ENCODE measurements around the gene MESP2. TPM values are rescaled to one million over a fixed set of nuclear protein-coding genes. Genes with fewer than 3 reads are reported as not detected.
A peak's percentile ranks its signal among the peaks of the same experiment; 100 is the strongest.

The MESP2 gene
- total and polyA plus RNA-seq, 9 of the 15 experiments (the other 6 are each of a cell fraction or from before 2014, with no cell fraction given), result 0.08 to 0.82 (median 0.37) TPM

- BruUV-seq (replicated peaks), result no TSS peak
Observed at GRCh38 chr15:89799918-89800498, 23.9 kb downstream of the MESP2 start.

More at GRCh38 chr15:89799918-89800498, 23.9 kb downstream of the MESP2 start:
- POLR2A ChIA-PET, result interaction anchor here (1.6 kb wide), 1 partner anchor 17 kb away, joined by 5 read pairs; no protein-coding TSS in a partner anchor
- Histone ChIP-seq H3K27me3 (ENCODE audit: control insufficient read depth in 2 of 2, insufficient read depth in 2 of 2, low read length in 2 of 2) (peaks cover 0 to 7% of the 10 kb centered on the region in 2 experiments; a peak in 1 of 5 replicates), H3K79me2 (ENCODE audit: control insufficient read depth, insufficient read depth, low read length) (no peaks in the 10 kb centered on the region), H3K9me3 (replicated peaks; ENCODE audit: control insufficient read depth, insufficient read depth, low read depth, low read length) (no peaks in the 10 kb centered on the region), H3K4me3 (no peak overlapping the region), H3K9me1 (ENCODE audit: control insufficient read depth, insufficient read depth, low read length) (no peaks in the 10 kb centered on the region), H3K4me1 (replicated peaks in 1 of 2; ENCODE audit: control insufficient read depth in 2 of 2, insufficient read depth in 2 of 2, low read length in 2 of 2) (peaks cover 0 to 31% of the 10 kb centered on the region in 2 experiments; a peak in 3 of 5 replicates), H3K9ac (ENCODE audit: insufficient read depth in 1 of 2, low read depth in 2 of 2, low read length in 2 of 2) (peak overlapping the region in 1 of 2 experiments; percentile 45; a peak in 1 of 4 replicates), H2AFZ (ENCODE audit: low read depth, low read length) (no peak overlapping the region), H3K36me3 (ENCODE audit: control insufficient read depth, insufficient read depth, low read length) (no peaks in the 10 kb centered on the region), H3K27ac (ENCODE audit: extremely low read depth, low read depth, low read length) (no peak overlapping the region), H3K4me2 (ENCODE audit: insufficient read depth, low read length) (no peak overlapping the region), H4K20me1 (replicated peaks; ENCODE audit: control insufficient read depth, insufficient read depth, low read length) (peaks cover 2% of the 10 kb centered on the region; the same call in 1 of the 2 replicates)
- DNase-seq (ENCODE audit: extremely low read depth in 1 of 4, low spot score in 3 of 4) (no peak), ATAC-seq (no peak), FAIRE-seq (no peak)
- intact Hi-C loops (cut with micrococcal nuclease), result no loop called here
- 54% methylated on average over 2 of the region's 2 CpGs for WGBS (ENCODE audit: insufficient coverage, low coverage, missing lambda C conversion rate)
- in situ Hi-C loops (cut with MboI), result no loop called here
- peak; percentile 97 for TF ChIP-seq ZFP36 (IDR thresholded peaks at IDR 0.05; ENCODE audit: low read depth, low read length, partially characterized antibody)
- TF ChIP-seq SMARCA5 (IDR thresholded peaks at IDR 0.05), result peak; percentile 91
- no peak for TF ChIP-seq NR2C1 (IDR thresholded peaks at IDR 0.05)
- no peak for TF ChIP-seq NR2C1 (tag; IDR thresholded peaks at IDR 0.05)
- peak; percentile 72 for TF ChIP-seq BCOR (IDR thresholded peaks at IDR 0.05)
- TF ChIP-seq, protein P1, sequence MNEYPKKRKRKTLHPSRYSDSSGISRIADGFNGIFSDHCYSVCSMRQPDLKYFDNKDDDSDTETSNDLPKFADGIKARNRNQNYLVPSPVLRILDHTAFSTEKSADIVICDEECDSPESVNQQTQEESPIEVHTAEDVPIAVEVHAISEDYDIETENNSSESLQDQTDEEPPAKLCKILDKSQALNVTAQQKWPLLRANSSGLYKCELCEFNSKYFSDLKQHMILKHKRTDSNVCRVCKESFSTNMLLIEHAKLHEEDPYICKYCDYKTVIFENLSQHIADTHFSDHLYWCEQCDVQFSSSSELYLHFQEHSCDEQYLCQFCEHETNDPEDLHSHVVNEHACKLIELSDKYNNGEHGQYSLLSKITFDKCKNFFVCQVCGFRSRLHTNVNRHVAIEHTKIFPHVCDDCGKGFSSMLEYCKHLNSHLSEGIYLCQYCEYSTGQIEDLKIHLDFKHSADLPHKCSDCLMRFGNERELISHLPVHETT (CRISPR knock-in tag; conservative IDR thresholded peaks at IDR 0.05 in 1 of 2, IDR thresholded peaks at IDR 0.05 in 1 of 2), result no peak
- CTCF ChIA-PET (ENCODE audit: low intra/inter-chr PET ratio), result no interaction called here
